GM12878 (cell line): ENCODE data around the gene C20orf96. TPM values are rescaled to one million over a fixed set of nuclear protein-coding genes. Genes with fewer than 3 reads are reported as not detected.

Experiments used
- BCLAF1 ChIP-seq: fragments of 450-650 bp; IDR thresholded peaks from 2 replicates; pipeline ENCODE4 v1.6.1; 2017; ENCODE audit warnings: antibody characterized with exemption, mild to moderate bottlenecking, moderate library complexity
- CHD1 ChIP-seq: IDR thresholded peaks from 2 replicates; pipeline ENCODE4 v1.6.1; 2012; ENCODE audit warnings: low read depth, low read length, improper control_type of control experiment
- EGR1 ChIP-seq, 2 experiments: IDR thresholded peaks; 1 replicate in 1 of 2; 2 replicates in 1 of 2; pipeline ENCODE4 v1.6.1; 2011 to 2012; ENCODE audit warnings: low read depth in 2 of 2, low read length in 2 of 2, borderline replicate concordance in 1 of 2, mild to moderate bottlenecking in 1 of 2, moderate library complexity in 1 of 2
- HCFC1 ChIP-seq: fragments of 150-350 bp; IDR thresholded peaks from 2 replicates; pipeline ENCODE4 v1.6.1; 2014; ENCODE audit warnings: low read length
- HDAC6 ChIP-seq: fragments of 200-600 bp; sonication (generic); IDR thresholded peaks from one replicate; pipeline ENCODE4 v1.8.0; 2017; ENCODE audit warnings: antibody characterized with exemption; ENCODE audit not compliant: unreplicated experiment
- IKZF2 ChIP-seq, 2 experiments: fragments of 450-650 bp; IDR thresholded peaks; 2 replicates each; pipeline ENCODE4 v1.6.1; 2017; ENCODE audit warnings: mild to moderate bottlenecking in 2 of 2, moderate library complexity in 2 of 2
- IRF5 ChIP-seq: fragments of 450-650 bp; IDR thresholded peaks from 2 replicates; pipeline ENCODE4 v1.6.1; 2017; ENCODE audit warnings: borderline replicate concordance
- KLF5 ChIP-seq: fragments of 450-650 bp; IDR thresholded peaks from 2 replicates; pipeline ENCODE4 v1.6.1; 2014; ENCODE audit warnings: mild to moderate bottlenecking; ENCODE audit not compliant: partially characterized antibody
- NR2F1 ChIP-seq: fragments of 450-650 bp; conservative IDR thresholded peaks from 2 replicates; pipeline ENCODE4 v1.6.1; 2017; ENCODE audit warnings: mild to moderate bottlenecking
- NRF1 ChIP-seq: conservative IDR thresholded peaks from 2 replicates; pipeline ENCODE4 v1.6.1; 2011; ENCODE audit warnings: mild to moderate bottlenecking, low read depth, low read length, improper control_type of control experiment
- PKNOX1 ChIP-seq: fragments of 450-650 bp; IDR thresholded peaks from 2 replicates; pipeline ENCODE4 v1.6.1; 2016; ENCODE audit warnings: mild to moderate bottlenecking
- POLR2AphosphoS5 ChIP-seq: IDR thresholded peaks from 2 replicates; pipeline ENCODE4 v1.6.1; 2011; ENCODE audit warnings: mild to moderate bottlenecking, low read length, inconsistent platforms
- POU2F2 ChIP-seq: IDR thresholded peaks from 3 replicates; pipeline ENCODE4 v1.6.1; 2011; ENCODE audit warnings: low read depth, mild to moderate bottlenecking, low read length, borderline replicate concordance
- RAD21 ChIP-seq: IDR thresholded peaks from 2 replicates; pipeline ENCODE4 v1.6.1; 2011; ENCODE audit warnings: mild to moderate bottlenecking, low read depth, low read length, moderate library complexity; ENCODE audit not compliant: insufficient read depth
- RELA ChIP-seq: fragments of 450-650 bp; IDR thresholded peaks from 2 replicates; pipeline ENCODE4 v1.8.0; 2014; ENCODE audit warnings: borderline replicate concordance; ENCODE audit not compliant: partially characterized antibody
- SMAD5 ChIP-seq: IDR thresholded peaks from 2 replicates; pipeline ENCODE4 v1.6.1; 2016; ENCODE audit warnings: antibody characterized with exemption, low read depth
- SPI1 ChIP-seq: IDR thresholded peaks from 2 replicates; pipeline ENCODE4 v1.6.1; 2011; ENCODE audit warnings: low read depth, mild to moderate bottlenecking, low read length, moderate library complexity, borderline replicate concordance; ENCODE audit not compliant: insufficient read depth
- SREBF1 ChIP-seq: IDR thresholded peaks from 2 replicates; pipeline ENCODE4 v1.6.1; 2012; ENCODE audit warnings: mild to moderate bottlenecking, low read length
- ZNF622 ChIP-seq: fragments of 450-650 bp; IDR thresholded peaks from 2 replicates; pipeline ENCODE4 v1.6.1; 2017; ENCODE audit warnings: mild to moderate bottlenecking, inconsistent platforms
- polyA plus RNA-seq, 11 experiments: library from polyadenylated mRNA; depleted of rRNA in 4 of 11; unstranded in 6 of 11; stranded (reverse) in 5 of 11; fragments of >200 nt; fragmentation: Nextera tagmentation in 4 of 11; fragmentation: Illumina TruSeq in 1 of 11; extraction: Ambion mirVana in 4 of 11; extraction: Trizol in 1 of 11; gene quantifications; 1 replicate in 1 of 11; 2 replicates in 10 of 11; pipeline versions ENCODE4 v1.2.1 to v1.2.3, GENCODE V29; 2011 to 2016; ENCODE audit warnings: inconsistent platforms in 2 of 11, missing spikeins in 2 of 11, low read depth in 1 of 11
- total RNA-seq, 4 experiments: library from RNA; depleted of rRNA in 3 of 4; stranded (reverse); fragments of >200 nt in 3 of 4; fragmentation: Illumina TruSeq in 1 of 4; extraction: Trizol in 1 of 4; gene quantifications; 2 replicates each; pipeline versions ENCODE4 v1.2.1 to v1.2.3, GENCODE V29; 2013 to 2021
- TF ChIP-seq, protein P1 (sequence below): IDR thresholded peaks from 2 replicates; pipeline ENCODE4 v1.6.1; 2012; ENCODE audit warnings: low read length, inconsistent platforms
- TF ChIP-seq, protein P2 (sequence below): IDR thresholded peaks from 2 replicates; pipeline ENCODE4 v1.6.1; 2012; ENCODE audit warnings: low read depth, low read length, improper control_type of control experiment

The C20orf96 gene
- total and polyA plus RNA-seq, 10 of the 15 experiments (the other 5 are each of a cell fraction or from before 2014, with no cell fraction given) = 1.4 to 8.6 (median 5.9) TPM

DNA sequence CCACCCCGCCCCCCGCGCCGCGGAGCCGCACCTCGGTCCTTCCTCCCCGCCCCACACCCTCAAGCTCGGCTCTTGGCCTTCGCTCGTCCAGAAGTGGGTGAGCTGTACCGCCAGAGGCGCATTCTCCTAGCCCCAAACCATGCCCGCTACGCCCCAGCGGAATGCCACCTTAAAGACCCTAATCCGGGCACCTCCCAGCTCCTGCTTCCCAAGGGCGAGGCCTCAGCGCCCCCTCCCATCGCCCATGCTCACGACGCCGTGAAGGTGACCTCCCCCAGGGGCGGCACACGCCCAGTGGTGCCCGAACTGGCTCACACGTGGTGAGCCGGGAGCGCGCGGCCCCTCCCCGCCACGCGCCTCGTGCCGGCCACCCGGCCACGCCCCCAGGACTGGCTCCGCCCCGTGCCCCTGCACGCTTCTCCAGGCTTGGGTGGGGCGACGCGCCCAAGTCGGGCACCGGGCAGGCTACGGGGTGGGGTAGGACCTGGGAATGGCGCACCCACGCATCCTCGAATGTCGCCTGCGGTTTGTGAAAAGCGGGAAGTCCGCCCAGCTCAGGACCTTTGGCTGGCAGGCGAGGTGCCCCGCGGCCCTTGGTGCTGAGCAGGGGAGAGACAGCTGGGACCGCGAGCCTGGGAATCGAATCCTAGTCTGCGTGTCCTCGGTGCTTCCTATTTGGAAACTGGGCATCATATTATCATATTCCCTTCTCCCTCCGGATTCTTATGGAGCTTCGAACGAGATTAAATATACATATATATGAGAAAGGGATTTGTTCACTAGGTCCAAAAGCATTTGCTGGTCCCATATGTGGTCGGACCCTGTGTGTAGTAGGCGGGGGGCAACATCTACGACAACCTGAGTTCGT is 33.9 kb upstream of the C20orf96 start (continued):
- TF ChIP-seq EGR1 (IDR thresholded peaks at IDR 0.05; ENCODE audit: borderline replicate concordance in 1 of 2, low read depth in 2 of 2, low read length in 2 of 2) (peak in 1 of 2 experiments; percentile 10; a peak in 1 of 3 replicates), SREBF1 (no peak), HDAC6 (no peak), RAD21 (no peak), IRF5 (no peak), HCFC1 (no peak), CHD1 (no peak), NRF1 (no peak), BCLAF1 (no peak), POU2F2 (peak; percentile 17; the same call in 1 of the 3 replicates), KLF5 (peak; percentile 42), NR2F1 (peak; percentile 68), PKNOX1 (no peak), IKZF2 (IDR thresholded peaks at IDR 0.05) (peak; percentile 61 to 70; a peak in 3 of 4 replicates), SPI1 (no peak), POLR2AphosphoS5 (0 out of 2 replicates have a peak, but pooled peaks have one; percentile 45), RELA (no peak), ZNF622 (no peak), SMAD5 (no peak)
- TF ChIP-seq, protein P1, sequence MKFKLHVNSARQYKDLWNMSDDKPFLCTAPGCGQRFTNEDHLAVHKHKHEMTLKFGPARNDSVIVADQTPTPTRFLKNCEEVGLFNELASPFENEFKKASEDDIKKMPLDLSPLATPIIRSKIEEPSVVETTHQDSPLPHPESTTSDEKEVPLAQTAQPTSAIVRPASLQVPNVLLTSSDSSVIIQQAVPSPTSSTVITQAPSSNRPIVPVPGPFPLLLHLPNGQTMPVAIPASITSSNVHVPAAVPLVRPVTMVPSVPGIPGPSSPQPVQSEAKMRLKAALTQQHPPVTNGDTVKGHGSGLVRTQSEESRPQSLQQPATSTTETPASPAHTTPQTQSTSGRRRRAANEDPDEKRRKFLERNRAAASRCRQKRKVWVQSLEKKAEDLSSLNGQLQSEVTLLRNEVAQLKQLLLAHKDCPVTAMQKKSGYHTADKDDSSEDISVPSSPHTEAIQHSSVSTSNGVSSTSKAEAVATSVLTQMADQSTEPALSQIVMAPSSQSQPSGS = no peak
- TF ChIP-seq, protein P2, sequence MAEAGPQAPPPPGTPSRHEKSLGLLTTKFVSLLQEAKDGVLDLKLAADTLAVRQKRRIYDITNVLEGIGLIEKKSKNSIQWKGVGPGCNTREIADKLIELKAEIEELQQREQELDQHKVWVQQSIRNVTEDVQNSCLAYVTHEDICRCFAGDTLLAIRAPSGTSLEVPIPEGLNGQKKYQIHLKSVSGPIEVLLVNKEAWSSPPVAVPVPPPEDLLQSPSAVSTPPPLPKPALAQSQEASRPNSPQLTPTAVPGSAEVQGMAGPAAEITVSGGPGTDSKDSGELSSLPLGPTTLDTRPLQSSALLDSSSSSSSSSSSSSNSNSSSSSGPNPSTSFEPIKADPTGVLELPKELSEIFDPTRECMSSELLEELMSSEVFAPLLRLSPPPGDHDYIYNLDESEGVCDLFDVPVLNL = no peak
